ENCODE data around the gene HNRNPL.
"Not testable (repeated sequence)": the region's sequence is repeated elsewhere in the genome, so short reads cannot be mapped to it uniquely, and the experiment has no call there.

Gene HNRNPL

GRCh38 chr19:38861368-38861767 lies 11.6 kb upstream of the HNRNPL start:
- Histone ChIP-seq H3K36me3 (ENCODE audit: insufficient read depth, low read length) (no peaks in the 10 kb centered on the region), H3K9ac (ENCODE audit: insufficient read length) (no peak overlapping the region), H3K4me3 (no peak overlapping the region), H3K9me3 (ENCODE audit: low read depth, low read length) (no peaks in the 10 kb centered on the region), H3K27ac (no peak overlapping the region)
- TF ChIP-seq POLR2AphosphoS5 (IDR thresholded peaks at IDR 0.05; ENCODE audit: borderline replicate concordance, low read depth, low read length) (no peak), FOXP2 (optimal IDR thresholded peaks at IDR 0.05; ENCODE audit: control extremely low read depth, extremely low read length, insufficient read depth) (no peak), EZH2 (IDR thresholded peaks at IDR 0.05) (no peak)
- DNase-seq (ENCODE audit: low read depth, low spot score), result no peak

GRCh38 chr19:38859631-38860204 lies 9.9 kb upstream of the HNRNPL start:
- not testable (repeated sequence) for DNase-seq (ENCODE audit: low read depth, low spot score); H3K27ac ChIP-seq; H3K4me3 ChIP-seq; H3K9me3 ChIP-seq (ENCODE audit: low read depth, low read length); H3K9ac ChIP-seq (ENCODE audit: insufficient read length); H3K36me3 ChIP-seq (ENCODE audit: insufficient read depth, low read length)

- no peak overlapping the region for H3K4me3 ChIP-seq
- DNase-seq (ENCODE audit: low read depth, low spot score), result no peak
- no peak overlapping the region for H3K9ac ChIP-seq (ENCODE audit: insufficient read length)
- H3K36me3 ChIP-seq (ENCODE audit: insufficient read depth, low read length), result no peaks in the 10 kb centered on the region
- TF ChIP-seq EZH2 (IDR thresholded peaks at IDR 0.05), result no peak
- no peak for TF ChIP-seq POLR2AphosphoS5 (IDR thresholded peaks at IDR 0.05; ENCODE audit: borderline replicate concordance, low read depth, low read length)
- TF ChIP-seq FOXP2 (optimal IDR thresholded peaks at IDR 0.05; ENCODE audit: control extremely low read depth, extremely low read length, insufficient read depth), result no peak
- no peak overlapping the region for H3K27ac ChIP-seq
- no peaks in the 10 kb centered on the region for H3K9me3 ChIP-seq (ENCODE audit: low read depth, low read length)
These were observed 7.0 kb upstream of the HNRNPL start for GRCh38 chr19:38856813-38857212.

GRCh38 chr19:38855751-38856150 lies 6.0 kb upstream of the HNRNPL start:
- H3K27ac ChIP-seq; DNase-seq (ENCODE audit: low read depth, low spot score); H3K9ac ChIP-seq (ENCODE audit: insufficient read length); H3K4me3 ChIP-seq; H3K36me3 ChIP-seq (ENCODE audit: insufficient read depth, low read length); H3K9me3 ChIP-seq (ENCODE audit: low read depth, low read length): not testable (repeated sequence)

- H3K9me3 ChIP-seq (ENCODE audit: low read depth, low read length); H3K27ac ChIP-seq; H3K9ac ChIP-seq (ENCODE audit: insufficient read length); H3K36me3 ChIP-seq (ENCODE audit: insufficient read depth, low read length); H3K4me3 ChIP-seq; DNase-seq (ENCODE audit: low read depth, low spot score): not testable (repeated sequence)
These were observed 5.2 kb upstream of the HNRNPL start for GRCh38 chr19:38854961-38855360.

- peaks cover 9% of the 10 kb centered on the region for H3K36me3 ChIP-seq (ENCODE audit: insufficient read depth, low read length)
- H3K27ac ChIP-seq, result no peak overlapping the region
- no peak for DNase-seq (ENCODE audit: low read depth, low spot score)
- no peak overlapping the region for H3K9ac ChIP-seq (ENCODE audit: insufficient read length)
- no peaks in the 10 kb centered on the region for H3K9me3 ChIP-seq (ENCODE audit: low read depth, low read length)
- no peak overlapping the region; the same call in 1 of the 2 replicates for H3K4me3 ChIP-seq
- TF ChIP-seq EZH2 (IDR thresholded peaks at IDR 0.05) (no peak), FOXP2 (optimal IDR thresholded peaks at IDR 0.05; ENCODE audit: control extremely low read depth, extremely low read length, insufficient read depth) (no peak), POLR2AphosphoS5 (IDR thresholded peaks at IDR 0.05; ENCODE audit: borderline replicate concordance, low read depth, low read length) (no peak)
These were observed 3.4 kb upstream of the HNRNPL start for GRCh38 chr19:38853214-38853613.

GRCh38 chr19:38852231-38853044 lies 2.7 kb upstream of the HNRNPL start:
- DNase-seq (ENCODE audit: low read depth, low spot score), result no peak
- Histone ChIP-seq H3K27ac (peak overlapping the region; percentile 84), H3K36me3 (ENCODE audit: insufficient read depth, low read length) (peaks cover 16% of the 10 kb centered on the region), H3K4me3 (peak overlapping the region; percentile 91), H3K9me3 (ENCODE audit: low read depth, low read length) (no peaks in the 10 kb centered on the region), H3K9ac (ENCODE audit: insufficient read length) (peak overlapping the region; percentile 89)
- TF ChIP-seq POLR2AphosphoS5 (IDR thresholded peaks at IDR 0.05; ENCODE audit: borderline replicate concordance, low read depth, low read length) (no peak; the same call in 1 of the 2 replicates), EZH2 (IDR thresholded peaks at IDR 0.05) (no peak), FOXP2 (optimal IDR thresholded peaks at IDR 0.05; ENCODE audit: control extremely low read depth, extremely low read length, insufficient read depth) (no peak)

- peak overlapping the region; percentile 84 for H3K27ac ChIP-seq
- H3K9ac ChIP-seq (ENCODE audit: insufficient read length), result peak overlapping the region; percentile 89
- no peak for DNase-seq (ENCODE audit: low read depth, low spot score)
- peak overlapping the region; percentile 91 for H3K4me3 ChIP-seq
- no peaks in the 10 kb centered on the region for H3K9me3 ChIP-seq (ENCODE audit: low read depth, low read length)
- TF ChIP-seq POLR2AphosphoS5 (IDR thresholded peaks at IDR 0.05; ENCODE audit: borderline replicate concordance, low read depth, low read length), result peak; percentile 72
- no peak for TF ChIP-seq FOXP2 (optimal IDR thresholded peaks at IDR 0.05; ENCODE audit: control extremely low read depth, extremely low read length, insufficient read depth)
- TF ChIP-seq EZH2 (IDR thresholded peaks at IDR 0.05), result no peak
- peaks cover 24% of the 10 kb centered on the region for H3K36me3 ChIP-seq (ENCODE audit: insufficient read depth, low read length)
These were observed 1.9 kb upstream of the HNRNPL start for GRCh38 chr19:38851622-38852230.
